Measurements from ENCODE around the gene HPCAL1.
"Not testable (repeated sequence)": the region's sequence is repeated elsewhere in the genome, so short reads cannot be mapped to it uniquely, and the experiment has no call there.

Gene HPCAL1

DNA sequence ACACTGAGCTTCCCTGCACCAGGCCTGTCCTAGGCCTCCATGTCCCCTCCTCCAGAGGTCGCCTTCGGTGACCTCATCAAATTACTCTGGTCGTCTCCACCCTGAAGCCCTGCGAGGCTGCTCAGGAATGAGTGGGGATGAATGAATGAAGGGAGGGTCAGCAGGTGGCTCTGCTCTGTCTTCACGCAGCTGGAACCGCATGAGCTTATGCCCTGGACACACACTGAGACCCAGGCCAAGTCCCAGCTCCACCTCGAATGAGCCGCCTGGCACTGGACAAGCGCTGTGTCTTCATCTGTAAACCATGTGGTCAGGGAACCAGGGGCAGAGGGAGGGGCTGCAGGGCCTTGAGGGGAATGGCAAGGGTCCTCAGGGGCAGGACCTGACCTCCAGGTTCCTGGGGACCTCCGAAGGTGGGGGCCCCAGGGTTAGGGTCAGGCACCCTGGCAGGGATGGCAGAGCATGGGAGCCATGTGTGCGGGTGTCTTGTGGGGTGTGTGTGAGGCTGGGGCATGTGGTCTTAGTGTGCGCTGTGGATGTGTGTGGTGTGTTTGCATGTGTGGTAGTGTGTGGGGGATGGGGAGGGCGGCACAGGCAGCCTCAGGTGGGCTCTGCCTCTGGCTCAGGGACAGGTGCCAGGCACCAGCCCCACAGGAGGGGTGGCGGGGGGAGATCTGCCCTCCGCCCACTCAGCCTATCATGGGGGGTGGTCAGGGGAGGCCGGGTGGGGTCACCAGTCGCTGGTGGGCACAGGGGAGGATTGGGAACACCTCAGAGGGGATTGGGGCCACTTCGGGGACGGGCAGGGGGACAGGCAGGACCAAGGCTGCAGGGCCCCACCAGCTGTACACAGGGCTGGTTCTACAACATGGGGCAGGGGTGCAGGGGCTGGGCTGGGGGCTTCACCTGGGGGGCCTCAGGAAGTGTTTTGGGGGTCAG, 131.5 kb downstream of the HPCAL1 start:
- Mint-ChIP-seq H3K36me3 (ENCODE audit: low read depth) (peaks cover 2% of the 10 kb centered on the region), H3K9me3 (no peaks in the 10 kb centered on the region), H3K4me3 (no peak overlapping the region), H3K27me3 (peaks cover 14% of the 10 kb centered on the region), H3K27ac (no peak overlapping the region), H3K4me1 (ENCODE audit: low read depth) (peaks cover 29% of the 10 kb centered on the region)
- intact Hi-C loops (cut with micrococcal nuclease): no loop called here

DNA sequence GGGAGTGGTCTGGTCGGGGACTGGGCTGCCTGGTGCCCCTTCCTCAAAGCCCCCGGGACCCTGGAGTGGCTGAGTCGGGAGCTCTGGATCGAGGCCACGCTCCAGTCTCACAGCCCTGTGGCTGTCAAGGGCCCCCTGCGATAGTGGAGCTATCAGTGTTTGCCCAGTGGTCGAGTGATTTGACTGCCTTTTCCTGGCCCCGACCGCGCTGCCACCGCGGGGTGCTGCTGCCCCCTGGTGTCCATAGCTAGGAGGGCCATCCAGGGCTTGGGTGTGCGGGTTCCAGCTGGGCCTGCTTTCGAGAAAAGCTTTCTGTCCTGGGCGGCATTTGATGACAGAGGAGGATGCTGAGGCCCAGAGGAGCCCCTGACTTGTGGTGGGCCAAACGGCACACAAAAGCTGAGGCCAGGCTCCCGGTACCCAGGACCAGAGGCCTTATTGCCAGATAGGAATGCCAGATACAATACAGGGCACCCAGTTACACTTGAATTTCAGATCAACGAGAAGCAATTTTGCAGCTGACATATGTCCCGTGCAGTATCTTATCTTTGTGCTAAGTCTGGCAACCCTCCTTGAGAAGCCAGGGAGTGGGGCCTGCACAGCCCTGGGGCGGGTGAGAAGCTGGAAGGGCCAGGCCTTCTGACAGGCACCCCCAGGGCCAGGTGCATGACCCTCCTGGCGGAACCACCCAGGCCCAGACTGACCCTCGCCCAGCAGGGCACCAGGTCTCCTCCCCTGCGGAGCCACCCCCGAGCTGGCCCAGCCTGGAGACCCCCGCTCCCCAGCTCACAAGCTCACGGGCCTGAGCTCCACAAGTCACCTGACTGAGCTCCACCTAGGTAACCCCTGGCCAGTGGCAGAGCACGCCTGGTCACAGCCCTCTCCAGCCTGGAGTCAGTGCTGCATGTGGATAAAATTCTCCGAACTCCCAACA, 132.4 kb downstream of the HPCAL1 start:
- no peak overlapping the region for H3K27ac Mint-ChIP-seq
- peaks cover 14% of the 10 kb centered on the region for H3K27me3 Mint-ChIP-seq
- no peak overlapping the region for H3K4me3 Mint-ChIP-seq
- peaks cover 12% of the 10 kb centered on the region for H3K36me3 Mint-ChIP-seq (ENCODE audit: low read depth)
- H3K9me3 Mint-ChIP-seq: no peaks in the 10 kb centered on the region
- peaks cover 29% of the 10 kb centered on the region for H3K4me1 Mint-ChIP-seq (ENCODE audit: low read depth)
- intact Hi-C loops (cut with micrococcal nuclease): loop anchor here (1.0 kb wide), 3 partner anchors 165 to 363 kb away; no protein-coding TSS in a partner anchor

DNA sequence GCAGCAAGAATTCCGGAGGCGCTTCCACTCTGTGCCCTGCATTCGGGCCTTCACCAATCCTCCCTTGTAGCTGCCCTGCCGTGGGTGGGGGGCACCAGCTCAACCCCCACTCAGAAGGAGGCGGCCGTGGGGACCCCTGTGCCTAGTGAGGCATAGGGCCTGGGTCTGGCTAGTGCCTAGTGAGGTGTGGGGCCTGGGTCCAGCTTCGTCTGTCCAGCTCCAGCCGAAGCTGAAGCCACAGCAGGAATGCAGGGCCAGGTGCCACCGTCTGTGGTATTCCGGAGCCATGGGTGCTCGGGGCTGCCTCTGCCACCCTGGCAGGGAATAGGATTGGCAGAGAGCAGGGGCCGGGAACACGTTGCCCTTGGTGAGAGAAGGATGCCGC, 133.1 kb downstream of the HPCAL1 start:
- H3K36me3 Mint-ChIP-seq (ENCODE audit: low read depth): peaks cover 18% of the 10 kb centered on the region
- no peak overlapping the region for H3K4me3 Mint-ChIP-seq
- H3K9me3 Mint-ChIP-seq: no peaks in the 10 kb centered on the region
- intact Hi-C loops (cut with micrococcal nuclease): loop anchor here (1.0 kb wide), 3 partner anchors 166 to 364 kb away; no protein-coding TSS in a partner anchor
- no peak overlapping the region for H3K27ac Mint-ChIP-seq
- peaks cover 26% of the 10 kb centered on the region for H3K4me1 Mint-ChIP-seq (ENCODE audit: low read depth)
- H3K27me3 Mint-ChIP-seq: peaks cover 14% of the 10 kb centered on the region

DNA sequence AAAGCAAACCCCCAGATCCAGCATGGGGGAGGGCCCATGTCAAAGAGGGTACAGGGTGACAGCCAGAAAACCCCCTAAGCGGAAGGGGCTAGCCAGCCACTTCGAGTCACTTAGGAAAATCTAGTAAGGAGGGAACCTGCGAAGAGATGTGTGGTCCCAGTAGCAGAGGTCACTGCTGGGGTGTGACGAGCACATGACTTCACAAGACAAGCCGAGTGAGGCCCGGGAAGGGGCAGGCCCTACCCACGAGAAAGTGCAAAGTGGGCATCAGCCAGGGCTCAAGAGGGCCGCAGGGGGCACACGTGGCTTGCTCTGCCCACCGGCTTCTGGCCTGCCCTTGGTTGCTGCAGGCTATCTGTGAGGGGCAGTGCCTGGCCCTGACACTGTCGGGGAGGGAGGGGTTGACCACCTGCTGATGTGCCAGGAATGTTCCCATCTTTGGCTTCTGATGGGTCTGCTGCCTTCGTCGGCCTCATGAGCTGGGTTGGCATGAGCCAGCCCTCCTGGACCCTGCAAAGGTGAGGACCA, 133.9 kb downstream of the HPCAL1 start:
- H3K9me3 Mint-ChIP-seq: no peaks in the 10 kb centered on the region
- peaks cover 27% of the 10 kb centered on the region for H3K36me3 Mint-ChIP-seq (ENCODE audit: low read depth)
- intact Hi-C loops (cut with micrococcal nuclease): no loop called here
- peaks cover 13% of the 10 kb centered on the region for H3K27me3 Mint-ChIP-seq
- no peak overlapping the region for H3K4me3 Mint-ChIP-seq
- H3K27ac Mint-ChIP-seq: no peak overlapping the region
- peaks cover 23% of the 10 kb centered on the region for H3K4me1 Mint-ChIP-seq (ENCODE audit: low read depth)

DNA sequence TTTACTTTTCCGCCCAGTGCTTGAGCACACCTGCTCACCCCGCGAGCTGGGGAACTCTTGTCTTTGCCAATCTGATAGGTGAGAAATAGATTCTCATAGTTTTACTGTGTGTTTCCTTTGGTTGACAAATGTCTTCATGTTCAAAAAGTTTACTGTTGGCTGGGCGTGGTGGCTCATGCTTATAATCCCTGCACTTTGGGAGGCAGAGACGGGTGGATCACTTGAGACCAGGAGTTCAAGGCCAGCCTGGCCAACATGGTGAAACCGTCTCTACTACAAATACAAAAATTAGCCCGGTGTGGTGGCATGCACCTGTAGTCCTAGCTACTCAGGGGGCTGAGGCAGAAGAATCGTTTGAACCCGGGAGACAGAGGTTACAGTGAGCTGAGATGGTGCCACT, 135.1 kb downstream of the HPCAL1 start:
- Mint-ChIP-seq H3K4me3 (no peak overlapping the region), H3K9me3 (no peaks in the 10 kb centered on the region), H3K36me3 (ENCODE audit: low read depth) (peaks cover 38% of the 10 kb centered on the region), H3K27me3 (peaks cover 10% of the 10 kb centered on the region), H3K27ac (no peak overlapping the region), H3K4me1 (ENCODE audit: low read depth) (peaks cover 12% of the 10 kb centered on the region)
- intact Hi-C loops (cut with micrococcal nuclease): no loop called here

DNA sequence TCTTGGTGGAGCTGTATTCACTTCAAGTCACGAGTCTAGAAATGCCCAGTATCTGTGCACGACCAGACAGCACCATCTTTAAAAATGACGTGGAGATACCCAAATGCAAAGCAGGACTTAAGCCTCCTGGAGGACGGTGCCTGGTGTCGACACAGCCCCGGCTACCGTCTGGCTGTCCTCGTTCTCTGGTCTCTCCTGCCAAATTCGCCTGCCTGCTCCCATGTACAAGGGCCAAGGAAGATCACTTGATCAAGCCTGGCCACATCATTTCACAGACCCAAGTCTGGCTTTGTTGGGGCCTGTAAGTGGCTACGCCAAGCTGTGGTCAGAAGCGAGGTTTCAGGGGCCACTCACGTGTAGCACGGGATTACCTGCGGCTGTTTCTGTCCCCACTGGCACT, 136.0 kb downstream of the HPCAL1 start:
- Mint-ChIP-seq H3K27ac (no peak overlapping the region), H3K4me1 (ENCODE audit: low read depth) (peaks cover 5% of the 10 kb centered on the region), H3K9me3 (no peaks in the 10 kb centered on the region), H3K27me3 (peaks cover 3% of the 10 kb centered on the region), H3K4me3 (no peak overlapping the region), H3K36me3 (ENCODE audit: low read depth) (peaks cover 47% of the 10 kb centered on the region)
- intact Hi-C loops (cut with micrococcal nuclease): no loop called here

DNA sequence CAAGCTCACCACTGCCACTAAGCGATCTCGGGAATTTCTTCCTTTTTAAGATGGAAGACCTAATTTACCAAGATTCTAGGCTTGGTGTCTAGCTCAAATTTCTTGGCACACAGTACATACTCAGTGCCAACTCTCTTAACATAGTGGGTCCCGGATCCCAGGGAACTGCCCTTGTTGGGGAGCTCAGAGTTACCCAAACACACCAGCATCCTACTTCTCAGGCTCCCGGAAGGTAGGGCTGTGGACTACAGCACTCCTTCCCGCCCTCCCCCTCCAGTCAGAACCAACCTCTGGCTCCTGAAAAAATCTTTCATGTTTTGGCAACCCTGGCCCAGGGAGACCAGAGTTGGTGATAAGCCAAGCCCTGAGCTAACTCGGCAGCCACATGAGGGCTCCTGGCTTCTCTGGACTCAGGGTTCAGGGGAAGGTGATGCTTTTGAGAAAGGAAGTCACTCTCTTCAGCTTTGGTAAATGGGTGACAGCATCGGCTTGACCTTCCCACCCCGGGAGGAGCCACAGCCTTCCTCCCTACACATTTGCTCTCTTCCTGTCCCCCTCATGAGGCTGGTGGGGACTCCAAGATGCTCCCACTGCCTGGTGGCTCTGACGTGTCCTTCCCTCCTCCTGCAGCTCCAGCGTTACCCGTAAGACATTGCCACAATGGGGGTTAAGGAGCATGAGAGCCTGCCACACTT, 136.6 kb downstream of the HPCAL1 start:
- no peak overlapping the region for H3K27ac Mint-ChIP-seq
- no peak overlapping the region for H3K4me3 Mint-ChIP-seq
- H3K4me1 Mint-ChIP-seq (ENCODE audit: low read depth): peaks cover 2% of the 10 kb centered on the region
- H3K9me3 Mint-ChIP-seq: no peaks in the 10 kb centered on the region
- no peaks in the 10 kb centered on the region for H3K27me3 Mint-ChIP-seq
- peaks cover 54% of the 10 kb centered on the region for H3K36me3 Mint-ChIP-seq (ENCODE audit: low read depth)
- intact Hi-C loops (cut with micrococcal nuclease): no loop called here

DNA sequence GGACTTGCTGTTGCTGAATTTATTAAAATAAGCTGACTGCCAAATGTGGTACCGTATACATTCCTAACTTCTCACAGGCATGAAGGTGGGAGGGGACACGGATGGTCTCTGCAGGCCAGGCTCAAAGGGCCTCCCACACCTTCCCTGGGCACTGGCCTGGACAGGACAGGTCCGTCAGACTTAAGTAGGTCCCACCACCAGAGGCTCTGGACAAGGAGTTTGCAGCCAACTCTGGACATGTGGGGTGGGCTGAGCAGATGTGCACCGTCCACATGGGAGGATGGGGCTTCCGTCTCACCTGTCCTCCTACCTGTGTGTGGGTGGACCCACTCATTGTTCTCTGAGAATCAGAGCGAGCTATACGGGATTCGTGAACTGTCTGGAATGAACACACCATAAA, 137.3 kb downstream of the HPCAL1 start:
- intact Hi-C loops (cut with micrococcal nuclease): no loop called here
- Mint-ChIP-seq H3K36me3 (ENCODE audit: low read depth) (peaks cover 60% of the 10 kb centered on the region), H3K4me3 (no peak overlapping the region), H3K27me3 (no peaks in the 10 kb centered on the region), H3K4me1 (ENCODE audit: low read depth) (peaks cover 7% of the 10 kb centered on the region), H3K9me3 (no peaks in the 10 kb centered on the region), H3K27ac (no peak overlapping the region)

DNA sequence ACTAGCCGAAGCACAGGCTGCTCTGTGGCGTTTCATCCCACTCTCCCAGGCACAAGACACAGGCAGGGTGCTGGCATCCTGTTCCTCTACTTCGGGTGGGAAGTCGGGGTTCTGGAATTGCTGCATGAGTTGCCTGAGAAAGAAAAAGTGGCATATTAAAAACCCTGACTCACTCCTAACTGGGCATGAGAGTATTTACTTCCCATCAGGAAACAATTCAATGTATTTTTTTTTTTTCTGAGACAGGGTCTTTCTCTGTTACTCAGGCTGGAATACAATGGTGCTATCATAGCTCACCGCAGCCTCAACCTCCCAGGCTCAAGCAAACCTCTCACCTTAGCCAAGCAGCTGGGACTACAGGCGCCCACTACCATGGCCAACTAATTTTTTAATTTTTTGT, 138.0 kb downstream of the HPCAL1 start:
- Mint-ChIP-seq H3K4me1 (ENCODE audit: low read depth) (peaks cover 10% of the 10 kb centered on the region), H3K9me3 (no peaks in the 10 kb centered on the region), H3K36me3 (ENCODE audit: low read depth) (peaks cover 61% of the 10 kb centered on the region), H3K27me3 (no peaks in the 10 kb centered on the region), H3K4me3 (no peak overlapping the region), H3K27ac (no peak overlapping the region)
- intact Hi-C loops (cut with micrococcal nuclease): no loop called here

DNA sequence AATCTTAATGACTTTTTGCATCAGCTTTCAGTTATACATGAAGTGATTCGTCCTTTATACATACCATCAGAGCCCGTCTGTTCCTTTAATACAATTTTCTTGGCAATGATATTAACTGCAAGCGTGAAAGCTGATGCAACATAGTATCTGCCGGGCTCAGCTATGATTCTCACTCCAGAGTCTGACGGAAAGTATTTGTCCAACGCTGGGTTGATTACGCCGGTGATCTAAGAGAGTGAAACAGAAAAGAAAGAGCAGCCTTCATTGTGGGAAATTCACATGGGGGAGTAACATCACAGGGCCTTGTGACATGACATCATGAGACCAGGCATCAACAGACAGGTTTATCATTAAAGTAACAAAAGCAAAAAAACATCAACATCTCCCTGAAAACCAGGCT, 139.2 kb downstream of the HPCAL1 start:
- Mint-ChIP-seq H3K36me3 (ENCODE audit: low read depth) (peaks cover 61% of the 10 kb centered on the region), H3K4me1 (ENCODE audit: low read depth) (peaks cover 10% of the 10 kb centered on the region), H3K27ac (no peak overlapping the region), H3K4me3 (no peak overlapping the region), H3K27me3 (no peaks in the 10 kb centered on the region), H3K9me3 (no peaks in the 10 kb centered on the region)
- intact Hi-C loops (cut with micrococcal nuclease): no loop called here

DNA sequence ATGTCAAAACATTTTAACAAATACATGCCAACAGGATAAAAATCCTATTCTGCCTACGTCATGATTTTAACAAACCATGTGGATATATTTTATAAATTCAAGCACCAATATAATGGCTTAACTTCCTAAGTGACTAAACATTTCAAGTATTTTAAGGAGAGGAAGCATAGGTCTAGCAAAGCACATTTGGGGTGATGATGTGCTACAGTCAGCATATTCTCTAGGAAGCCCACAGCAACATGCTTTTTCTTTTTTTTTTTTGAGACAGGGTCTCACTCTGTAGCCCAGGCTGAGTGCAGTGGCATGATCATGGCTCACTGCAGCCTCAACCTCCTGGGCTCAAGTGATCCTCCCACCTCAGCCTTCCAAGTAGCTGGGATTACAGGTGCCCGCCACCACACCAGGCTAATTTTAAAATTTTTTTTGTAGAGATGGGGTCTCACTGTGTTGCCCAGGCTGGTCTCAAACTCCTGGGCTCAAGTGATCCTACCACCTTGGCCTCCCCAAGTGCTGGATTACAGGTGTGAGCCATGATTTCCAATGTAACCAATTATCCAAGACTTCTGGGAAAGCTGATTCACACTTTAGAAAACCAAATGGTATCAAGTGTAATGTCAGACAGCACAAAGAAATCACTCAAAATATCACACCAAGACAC, 139.9 kb downstream of the HPCAL1 start:
- intact Hi-C loops (cut with micrococcal nuclease); H3K4me3 Mint-ChIP-seq; H3K9me3 Mint-ChIP-seq; H3K27me3 Mint-ChIP-seq; H3K27ac Mint-ChIP-seq: not testable (repeated sequence)
- H3K36me3 Mint-ChIP-seq (ENCODE audit: low read depth): peaks cover 61% of the 10 kb centered on the region
- peaks cover 16% of the 10 kb centered on the region for H3K4me1 Mint-ChIP-seq (ENCODE audit: low read depth)

DNA sequence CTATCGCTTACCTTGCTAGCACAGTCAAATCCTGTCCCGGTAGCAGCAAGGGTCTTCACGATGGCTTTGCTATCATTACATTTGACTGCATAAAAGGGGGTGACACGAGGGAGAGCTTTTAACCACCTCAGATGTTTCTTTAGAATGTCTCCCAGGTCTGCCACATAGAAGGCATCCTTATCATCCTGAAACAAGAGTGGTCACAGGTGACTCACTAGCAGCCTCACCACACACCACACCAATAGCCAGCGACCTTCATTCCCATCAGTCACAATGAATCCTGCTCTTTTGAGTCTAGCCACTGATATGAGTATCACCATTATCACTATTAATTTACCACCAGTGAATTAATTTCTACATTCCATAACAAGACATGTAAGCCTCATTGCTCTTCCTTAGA, 141.8 kb downstream of the HPCAL1 start:
- H3K4me3 Mint-ChIP-seq: no peak overlapping the region
- H3K27ac Mint-ChIP-seq: no peak overlapping the region
- H3K4me1 Mint-ChIP-seq (ENCODE audit: low read depth): peaks cover 22% of the 10 kb centered on the region
- intact Hi-C loops (cut with micrococcal nuclease): no loop called here
- H3K9me3 Mint-ChIP-seq: no peaks in the 10 kb centered on the region
- peaks cover 56% of the 10 kb centered on the region for H3K36me3 Mint-ChIP-seq (ENCODE audit: low read depth)
- H3K27me3 Mint-ChIP-seq: no peaks in the 10 kb centered on the region

DNA sequence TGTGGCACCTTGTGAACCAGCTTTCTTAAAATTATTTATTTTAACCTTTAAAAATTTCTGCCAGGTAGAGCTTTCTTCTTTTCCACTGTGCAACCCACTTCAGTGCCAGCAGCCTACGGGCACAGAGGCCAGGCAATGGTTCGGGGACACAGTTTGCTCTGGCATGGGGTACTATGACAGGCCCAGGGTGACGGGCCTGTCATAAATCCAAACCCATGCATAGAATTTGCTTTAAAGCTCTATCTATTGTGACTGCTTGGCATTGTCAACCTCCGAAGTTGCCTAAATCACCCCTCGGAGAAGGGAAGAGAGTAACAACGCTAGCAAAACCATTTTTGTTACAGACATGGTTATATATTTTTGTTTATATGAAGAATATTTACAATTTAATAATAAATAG, 143.9 kb downstream of the HPCAL1 start:
- intact Hi-C loops (cut with micrococcal nuclease): no loop called here
- H3K27me3 Mint-ChIP-seq: no peaks in the 10 kb centered on the region
- H3K4me1 Mint-ChIP-seq (ENCODE audit: low read depth): peaks cover 33% of the 10 kb centered on the region
- H3K4me3 Mint-ChIP-seq: no peak overlapping the region
- peaks cover 34% of the 10 kb centered on the region for H3K36me3 Mint-ChIP-seq (ENCODE audit: low read depth)
- no peak overlapping the region for H3K27ac Mint-ChIP-seq
- H3K9me3 Mint-ChIP-seq: no peaks in the 10 kb centered on the region

Data from dendritic cell treated with granulocyte-macrophage colony-stimulating factor and Interleukin-4, amounts not matched to agents 40 ng/mL and 50 ng/mL, for 4 days (primary cell).